ENCODE measurements around the gene RTRAF.

GRCh38 chr14:51954031-51954430 lies 35.3 kb upstream of the RTRAF start:
- no peak for TF ChIP-seq CTCF (IDR thresholded peaks at IDR 0.05; ENCODE audit: low read depth, low read length)
- TF ChIP-seq MYC (IDR thresholded peaks at IDR 0.05; ENCODE audit: low read depth, low read length): no peak
- no peak for TF ChIP-seq POLR2A (IDR thresholded peaks at IDR 0.05; ENCODE audit: extremely low read depth, insufficient read length)
- TF ChIP-seq MAX (IDR thresholded peaks at IDR 0.05; ENCODE audit: low read depth, low read length): no peak
